ENCODE results near the gene COMT. TPM values are rescaled to one million over a fixed set of nuclear protein-coding genes. Genes with fewer than 3 reads are reported as not detected.

Gene COMT
- total and polyA plus RNA-seq, 3 donors from 2014 or later: 147 to 427 (median 278) TPM

GRCh38 chr22:20002128-20002527 lies 60.6 kb downstream of the COMT start:
- H3K27me3 ChIP-seq: no peaks in the 10 kb centered on the region
- DNase-seq: no peak
- no peaks in the 10 kb centered on the region for H3K36me3 ChIP-seq (ENCODE audit: low read depth, missing control alignments)
- WGBS, 2 donors: 82 to 92% methylated on average over 9 of the region's 9 CpGs
- no peak for TF ChIP-seq CTCF (IDR thresholded peaks at IDR 0.05)
- no peak for TF ChIP-seq POLR2A (IDR thresholded peaks at IDR 0.05)
- H3K9me3 ChIP-seq: no peaks in the 10 kb centered on the region
- no peak overlapping the region for H3K27ac ChIP-seq
- peaks cover 11% of the 10 kb centered on the region for H3K4me1 ChIP-seq
- intact Hi-C loops (cut with DNase I; ENCODE audit: low total_unique reads): no loop called here
- H3K4me3 ChIP-seq: no peak overlapping the region

DNA sequence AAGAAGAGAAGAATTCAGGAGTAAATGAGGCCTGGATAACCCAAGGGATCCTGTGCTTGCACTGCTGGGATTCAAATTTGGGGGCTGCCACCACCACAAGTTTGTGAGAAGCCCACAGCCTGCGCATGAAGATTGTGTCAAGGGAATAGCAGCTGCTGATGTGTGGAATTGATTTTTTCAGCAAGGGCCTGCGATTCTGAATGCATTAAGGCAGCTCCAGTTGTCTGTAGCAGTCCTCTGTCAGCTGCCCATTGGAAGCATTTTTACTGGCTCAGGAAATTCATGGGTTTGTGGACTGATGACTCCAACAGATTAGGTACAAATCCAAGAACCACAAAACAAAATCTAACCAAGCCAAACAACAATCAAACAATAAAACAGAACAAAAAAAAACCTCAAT lies 61.1 kb downstream of the COMT start:
- intact Hi-C loops (cut with DNase I; ENCODE audit: low total_unique reads): no loop called here
- H3K4me3 ChIP-seq: no peak overlapping the region
- no peak overlapping the region for H3K27ac ChIP-seq
- no peak for TF ChIP-seq POLR2A (IDR thresholded peaks at IDR 0.05)
- TF ChIP-seq CTCF (IDR thresholded peaks at IDR 0.05): no peak
- no peak for DNase-seq
- no peaks in the 10 kb centered on the region for H3K9me3 ChIP-seq
- peaks cover 11% of the 10 kb centered on the region for H3K4me1 ChIP-seq
- H3K36me3 ChIP-seq (ENCODE audit: low read depth, missing control alignments): no peaks in the 10 kb centered on the region
- WGBS, 2 donors: 94 to 96% methylated on average over 2 of the region's 2 CpGs
- H3K27me3 ChIP-seq: no peaks in the 10 kb centered on the region

GRCh38 chr22:20003304-20003703 lies 61.7 kb downstream of the COMT start:
- Histone ChIP-seq H3K4me1 (peaks cover 7% of the 10 kb centered on the region), H3K4me3 (no peak overlapping the region), H3K9me3 (no peaks in the 10 kb centered on the region), H3K27me3 (no peaks in the 10 kb centered on the region), H3K36me3 (ENCODE audit: low read depth, missing control alignments) (no peaks in the 10 kb centered on the region), H3K27ac (no peak overlapping the region)
- WGBS, 2 donors: 98 to 100% methylated on average over 1 of the region's 1 CpG
- intact Hi-C loops (cut with DNase I; ENCODE audit: low total_unique reads): no loop called here
- TF ChIP-seq POLR2A (IDR thresholded peaks at IDR 0.05) (no peak), CTCF (IDR thresholded peaks at IDR 0.05) (no peak)
- no peak for DNase-seq

GRCh38 chr22:20004464-20004863 lies 62.9 kb downstream of the COMT start:
- 92 to 95% methylated on average over 3 of the region's 3 CpGs for WGBS, 2 donors
- TF ChIP-seq POLR2A (IDR thresholded peaks at IDR 0.05): no peak
- Histone ChIP-seq H3K4me1 (peaks cover 3% of the 10 kb centered on the region), H3K36me3 (ENCODE audit: low read depth, missing control alignments) (no peaks in the 10 kb centered on the region), H3K27ac (no peak overlapping the region), H3K27me3 (no peaks in the 10 kb centered on the region), H3K4me3 (no peak overlapping the region), H3K9me3 (no peaks in the 10 kb centered on the region)
- intact Hi-C loops (cut with DNase I; ENCODE audit: low total_unique reads): no loop called here
- no peak for DNase-seq

- DNase-seq: no peak
- TF ChIP-seq POLR2A (IDR thresholded peaks at IDR 0.05) (no peak), CTCF (IDR thresholded peaks at IDR 0.05) (no peak)
- no peak overlapping the region for H3K27ac ChIP-seq
- no peaks in the 10 kb centered on the region for H3K36me3 ChIP-seq (ENCODE audit: low read depth, missing control alignments)
- intact Hi-C loops (cut with DNase I; ENCODE audit: low total_unique reads): no loop called here
- peaks cover 3% of the 10 kb centered on the region for H3K4me1 ChIP-seq
- no peaks in the 10 kb centered on the region for H3K9me3 ChIP-seq
- 90 to 91% methylated on average over 10 to 11 of the region's 11 CpGs for WGBS, 2 donors
- H3K27me3 ChIP-seq: no peaks in the 10 kb centered on the region
- no peak overlapping the region for H3K4me3 ChIP-seq
Measured at GRCh38 chr22:20008221-20008995, 66.8 kb downstream of the COMT start.
